A375 (cell line): ENCODE measurements around the gene TMSB15C. TPM values are rescaled to one million over a fixed set of nuclear protein-coding genes. Genes with fewer than 3 reads are reported as not detected.

Source experiments
- total RNA-seq: library from RNA; depleted of rRNA; stranded (reverse); fragments of >200 nt; shearing (Covaris generic); gene quantifications from 2 replicates; pipeline ENCODE4 v1.2.3, GENCODE V29; 2014; rRNA removed

TMSB15C gene
- 0.53 and 0.56 TPM in 2 replicates for total RNA-seq

DNA sequence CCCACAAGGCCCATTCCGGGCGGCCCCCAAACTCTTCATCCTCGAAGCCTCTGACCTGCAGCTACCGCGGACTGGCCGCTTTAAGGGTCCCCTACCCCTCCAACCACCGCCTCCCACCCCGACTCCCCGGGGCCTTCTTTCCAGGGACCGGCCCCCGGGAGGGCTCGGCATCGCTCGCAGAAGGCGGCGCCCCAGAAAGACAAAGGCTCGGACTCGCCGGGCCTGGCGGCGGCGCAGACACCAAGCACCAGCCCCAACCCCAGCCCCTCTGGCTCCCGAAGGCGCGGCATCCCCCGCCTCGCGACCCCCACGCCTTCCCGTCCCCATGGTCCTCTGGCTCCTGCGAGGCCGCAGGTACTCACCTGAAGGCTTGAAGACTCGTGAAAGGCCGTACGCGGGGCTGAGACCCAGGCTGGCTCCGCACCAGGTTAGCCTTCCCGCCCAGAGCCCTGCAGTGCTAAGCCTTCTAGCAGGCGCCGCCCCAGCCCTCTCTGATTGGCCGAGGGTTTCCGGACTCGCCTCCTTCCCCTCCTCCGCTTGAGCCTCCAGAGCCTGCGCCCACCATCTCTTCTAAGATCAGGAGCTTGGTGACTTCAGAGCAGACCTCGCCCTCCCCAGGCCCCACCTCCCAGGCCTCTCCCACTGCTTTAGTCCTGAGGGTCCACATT lies at the start of gene TMSB15C:
TSS of gene TMSB15C (minus strand) at position 459 of the 668 bp plus-strand sequence.

DNA sequence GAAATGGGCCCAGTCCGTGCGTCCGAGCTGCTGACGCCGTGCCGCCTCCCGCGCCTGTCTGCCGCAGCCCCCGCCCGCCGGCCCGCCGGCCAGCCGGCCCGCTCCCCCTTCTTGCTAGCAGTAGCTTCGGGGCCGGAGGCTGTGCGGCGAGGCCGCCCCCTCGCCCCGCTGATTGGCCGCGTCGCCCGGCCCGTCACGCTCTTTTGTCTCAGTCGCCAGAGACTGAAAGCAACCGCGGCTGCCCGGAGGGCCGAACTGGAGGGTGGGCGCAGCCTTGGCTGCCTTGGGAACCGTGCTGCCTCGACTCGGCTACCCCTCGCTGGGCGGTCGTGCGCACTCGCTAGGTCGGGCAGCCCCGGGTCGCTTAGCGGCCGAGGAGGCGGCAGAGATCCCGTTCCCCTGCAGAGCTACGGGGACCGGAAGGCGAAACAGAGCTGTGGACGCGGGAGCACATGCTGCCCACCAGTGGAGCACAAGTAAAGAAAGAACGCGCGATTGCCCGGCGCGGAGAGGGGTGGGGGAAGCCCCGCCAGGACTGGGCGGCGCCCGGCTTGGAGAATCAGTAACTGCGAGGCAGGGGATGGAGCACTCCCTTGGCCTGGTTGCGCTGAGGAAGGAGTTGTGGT lies 36.4 kb upstream of the TMSB15C start, which contains the start of gene ZCCHC18:
TSS of gene ZCCHC18 (plus strand) at position 198 of the 626 bp plus-strand sequence. CDS start 1,589 bp downstream, outside the sequence.

GRCh38 chrX:104039689-104040505 lies 36.1 kb downstream of the TMSB15C start, which contains the start of gene H2BW2:
TSS of gene H2BW2 (plus strand) at chrX:104039956. CDS start at chrX:104039995, 39 bp downstream.

Other genes with a start within 250 kb of the TMSB15C start
- gene RAB9B, start 244.0 kb downstream of the TMSB15C start, total RNA-seq: 0.23 and 0.34 TPM in 2 replicates
- 1.5 and 2.1 TPM in 2 replicates for gene TMSB15B, start 113.6 kb downstream of the TMSB15C start, total RNA-seq
- gene H2BW1, start 62.5 kb downstream of the TMSB15C start, total RNA-seq: 2.3 TPM in 1 of 2 replicates, not detected in the other
- not detected in 2 replicates for gene H2BW2, start 36.3 kb downstream of the TMSB15C start, total RNA-seq
- gene ZCCHC18, start 36.3 kb upstream of the TMSB15C start, total RNA-seq: 3.0 TPM in 2 replicates
- gene SLC25A53, start 80.8 kb upstream of the TMSB15C start, total RNA-seq: 12.5 and 14.4 TPM in 2 replicates
- gene FAM199X, start 90.2 kb upstream of the TMSB15C start, total RNA-seq: 13.6 and 14.6 TPM in 2 replicates
- gene ESX1, start 178.7 kb upstream of the TMSB15C start, total RNA-seq: not detected in 2 replicates